RWPE2 (cell line): ENCODE measurements around the gene CCDC85B.
A peak's percentile ranks its signal among the peaks of the same experiment; 100 is the strongest.
"Not testable (repeated sequence)": the region's sequence is repeated elsewhere in the genome, so short reads cannot be mapped to it uniquely, and the experiment has no call there.

Experiments used
- ATAC-seq: fragments of 200-7000 bp; cut with Tn5 transposase; 3 replicates; pipeline ENCODE4 v1.9.1; 2021; ENCODE audit warnings: low read depth
- DNase-seq: peaks from one replicate; pipeline ENCODE4 v3.0.0-alpha.2; 2020; ENCODE audit warnings: low spot score
- H3K27ac ChIP-seq: fragments of 450-650 bp; 2 replicates; pipeline ENCODE4 v1.5.1; 2017; ENCODE audit warnings: mild to moderate bottlenecking; ENCODE audit not compliant: poor library complexity, severe bottlenecking
- H3K27me3 ChIP-seq: fragments of 250-450 bp; sonication (Bioruptor Pico); 2 replicates; pipeline ENCODE4 v1.5.1; 2021; ENCODE audit warnings: mild to moderate bottlenecking, moderate library complexity; ENCODE audit not compliant: insufficient read depth, poor library complexity, severe bottlenecking
- H3K36me3 ChIP-seq: fragments of 250-450 bp; sonication (Bioruptor Pico); 2 replicates; pipeline ENCODE4 v1.5.1; 2020; ENCODE audit warnings: low read depth, mild to moderate bottlenecking, moderate library complexity
- H3K4me1 ChIP-seq: fragments of 250-450 bp; sonication (Bioruptor Pico); 2 replicates; pipeline ENCODE4 v1.5.1; 2021; ENCODE audit warnings: mild to moderate bottlenecking, moderate library complexity; ENCODE audit not compliant: insufficient read depth, poor library complexity, severe bottlenecking
- H3K4me3 ChIP-seq: fragments of 250-450 bp; sonication (Bioruptor Pico); 2 replicates; pipeline ENCODE4 v1.5.1; 2021; ENCODE audit warnings: mild to moderate bottlenecking, moderate library complexity; ENCODE audit not compliant: severe bottlenecking
- H3K9me3 ChIP-seq: fragments of 250-450 bp; sonication (Bioruptor Pico); 2 replicates; pipeline ENCODE4 v1.5.1; 2021; ENCODE audit warnings: mild to moderate bottlenecking, moderate library complexity; ENCODE audit not compliant: severe bottlenecking
- TF ChIP-seq, protein P1 (sequence below): fragments of 450-650 bp; IDR thresholded peaks from one replicate; pipeline ENCODE4 v1.5.1; 2017; ENCODE audit warnings: mild to moderate bottlenecking, moderate library complexity; ENCODE audit not compliant: poor library complexity, severe bottlenecking

Gene CCDC85B

DNA sequence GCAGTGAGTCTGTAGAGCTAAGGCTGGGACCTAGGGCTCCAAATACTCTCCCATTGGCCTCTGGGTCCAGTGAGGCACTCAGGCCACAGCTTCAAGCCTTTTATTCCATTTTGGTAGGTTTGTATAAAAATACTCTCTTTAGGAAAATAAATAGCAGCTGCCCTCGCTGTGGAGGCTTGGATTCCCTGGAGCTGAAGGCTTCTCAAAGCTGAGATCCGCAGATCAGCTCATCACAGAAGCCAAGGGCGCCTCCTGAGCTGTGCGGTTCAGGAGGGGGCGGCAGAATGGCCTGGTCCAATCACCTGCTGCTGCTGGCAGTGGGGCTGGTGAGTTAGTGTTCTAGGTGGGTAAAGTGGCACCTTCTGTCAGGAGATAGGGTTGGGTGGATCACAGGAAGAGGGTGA is 1.7 kb downstream of the CCDC85B start:
- peak overlapping the region; percentile 96 for H3K27ac ChIP-seq
- TF ChIP-seq, protein P1, sequence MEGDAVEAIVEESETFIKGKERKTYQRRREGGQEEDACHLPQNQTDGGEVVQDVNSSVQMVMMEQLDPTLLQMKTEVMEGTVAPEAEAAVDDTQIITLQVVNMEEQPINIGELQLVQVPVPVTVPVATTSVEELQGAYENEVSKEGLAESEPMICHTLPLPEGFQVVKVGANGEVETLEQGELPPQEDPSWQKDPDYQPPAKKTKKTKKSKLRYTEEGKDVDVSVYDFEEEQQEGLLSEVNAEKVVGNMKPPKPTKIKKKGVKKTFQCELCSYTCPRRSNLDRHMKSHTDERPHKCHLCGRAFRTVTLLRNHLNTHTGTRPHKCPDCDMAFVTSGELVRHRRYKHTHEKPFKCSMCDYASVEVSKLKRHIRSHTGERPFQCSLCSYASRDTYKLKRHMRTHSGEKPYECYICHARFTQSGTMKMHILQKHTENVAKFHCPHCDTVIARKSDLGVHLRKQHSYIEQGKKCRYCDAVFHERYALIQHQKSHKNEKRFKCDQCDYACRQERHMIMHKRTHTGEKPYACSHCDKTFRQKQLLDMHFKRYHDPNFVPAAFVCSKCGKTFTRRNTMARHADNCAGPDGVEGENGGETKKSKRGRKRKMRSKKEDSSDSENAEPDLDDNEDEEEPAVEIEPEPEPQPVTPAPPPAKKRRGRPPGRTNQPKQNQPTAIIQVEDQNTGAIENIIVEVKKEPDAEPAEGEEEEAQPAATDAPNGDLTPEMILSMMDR = peak; percentile 18
- H3K36me3 ChIP-seq = peaks cover 47% of the 10 kb centered on the region
- H3K27me3 ChIP-seq, H3K9me3 ChIP-seq, DNase-seq: not testable (repeated sequence)
- peaks cover 18% of the 10 kb centered on the region for H3K4me1 ChIP-seq
- ATAC-seq = peak; percentile 0; the same call in 1 of the 3 replicates
- peak overlapping the region; percentile 45 for H3K4me3 ChIP-seq

DNA sequence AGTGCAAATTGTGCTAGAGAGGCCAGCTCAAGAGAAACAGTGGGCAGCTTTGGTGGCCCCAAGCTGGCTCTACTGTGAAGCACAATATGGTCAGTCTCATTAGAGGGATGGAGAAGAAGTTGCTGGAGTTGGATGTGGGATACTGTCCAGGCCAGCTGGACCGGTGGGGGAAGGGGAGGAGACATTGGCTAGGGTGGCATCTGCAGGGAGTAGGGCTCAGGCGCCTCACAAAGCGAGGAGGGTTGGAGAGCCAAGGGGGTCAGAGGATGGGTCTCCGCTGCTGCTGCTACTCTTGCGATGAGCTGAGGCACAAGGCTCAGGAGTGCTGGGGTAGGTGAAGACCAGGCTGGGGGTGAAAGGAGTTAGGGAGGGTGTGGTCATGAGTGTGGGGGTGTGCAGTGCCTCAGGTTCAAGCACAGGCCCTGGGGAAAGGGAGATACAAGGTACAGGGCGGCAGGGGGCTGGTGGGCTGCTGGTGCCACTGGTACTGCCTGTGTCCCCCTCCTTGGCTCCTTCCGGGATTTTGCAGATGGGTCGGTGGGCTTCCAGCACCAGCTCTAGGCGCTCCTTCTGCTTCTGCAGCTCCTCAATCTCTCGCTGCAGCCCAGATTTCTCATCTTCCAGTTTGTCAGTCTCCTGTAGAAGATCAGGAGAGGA is 2.3 kb downstream of the CCDC85B start:
- Histone ChIP-seq H3K27me3 (no peaks in the 10 kb centered on the region), H3K4me1 (peaks cover 22% of the 10 kb centered on the region), H3K4me3 (no peak overlapping the region), H3K36me3 (peaks cover 52% of the 10 kb centered on the region), H3K27ac (peak overlapping the region; percentile 96), H3K9me3 (no peaks in the 10 kb centered on the region)
- ATAC-seq (no peak), DNase-seq (no peak)
- TF ChIP-seq, protein P1 = no peak

DNA sequence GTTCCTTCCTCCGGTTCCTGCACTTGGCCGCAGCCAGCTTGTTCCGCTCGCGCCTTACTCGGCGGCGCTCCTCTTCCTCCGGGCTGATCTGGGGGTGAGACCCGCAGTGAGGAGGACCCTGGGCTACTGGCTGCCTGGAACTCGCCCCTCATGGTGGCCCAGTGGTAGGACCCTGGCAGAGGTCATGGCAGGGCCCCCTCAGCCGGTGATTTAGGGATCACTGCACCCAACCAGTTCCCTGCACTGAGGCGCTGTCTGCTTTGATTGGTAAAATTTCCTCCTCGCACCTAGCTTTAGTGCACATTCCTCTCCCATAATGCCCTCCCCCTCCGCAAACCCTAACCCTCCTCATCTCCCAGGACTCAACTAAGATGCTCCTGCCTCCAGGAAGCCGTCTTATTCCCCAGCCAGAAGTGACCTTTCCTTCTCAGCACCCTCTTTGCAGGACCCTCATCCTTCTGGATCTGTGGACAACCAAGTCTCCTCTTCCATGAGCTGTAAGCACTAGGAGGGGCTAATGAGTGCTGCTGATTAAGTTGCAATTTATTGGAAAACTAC is 3.6 kb downstream of the CCDC85B start:
- H3K4me1 ChIP-seq = peaks cover 27% of the 10 kb centered on the region
- DNase-seq = no peak
- H3K27me3 ChIP-seq = no peaks in the 10 kb centered on the region
- H3K4me3 ChIP-seq = no peak overlapping the region
- TF ChIP-seq, protein P1 = no peak
- H3K27ac ChIP-seq = peak overlapping the region; percentile 96
- peaks cover 64% of the 10 kb centered on the region for H3K36me3 ChIP-seq
- no peak for ATAC-seq
- H3K9me3 ChIP-seq = no peaks in the 10 kb centered on the region

DNA sequence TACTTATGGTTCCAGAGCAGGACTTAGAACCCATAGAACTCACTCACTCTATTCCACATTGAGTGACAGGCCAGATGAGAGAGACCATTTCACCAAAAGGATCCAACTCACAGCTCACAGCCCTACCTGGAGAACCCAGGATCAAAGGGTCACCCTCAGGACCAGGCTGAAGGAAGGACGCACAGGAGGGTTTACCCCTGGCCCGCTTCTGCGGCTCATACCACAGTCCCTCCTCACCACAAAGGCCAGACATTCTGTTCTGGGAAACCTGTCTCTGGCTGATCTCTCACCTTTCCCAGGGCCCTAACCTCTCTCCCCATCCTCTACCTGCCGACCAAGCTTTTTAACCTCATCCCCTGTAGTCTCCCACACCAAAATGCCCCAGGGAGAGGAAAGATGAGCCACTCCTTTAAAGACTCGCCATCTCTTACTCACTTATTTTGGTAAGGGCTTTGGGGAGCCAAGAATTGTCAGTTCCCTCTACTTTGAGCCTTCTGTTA is 5.1 kb downstream of the CCDC85B start:
- DNase-seq = no peak
- Histone ChIP-seq H3K36me3 (peaks cover 64% of the 10 kb centered on the region), H3K27ac (peak overlapping the region; percentile 96), H3K4me1 (peaks cover 17% of the 10 kb centered on the region), H3K9me3 (no peaks in the 10 kb centered on the region), H3K27me3 (no peaks in the 10 kb centered on the region), H3K4me3 (no peak overlapping the region)
- no peak for ATAC-seq
- TF ChIP-seq, protein P1 = no peak
